ENCODE results near the gene TTC13. TPM values are rescaled to one million over a fixed set of nuclear protein-coding genes. Genes with fewer than 3 reads are reported as not detected.

Gene TTC13
- total and polyA plus RNA-seq, 10 of the 15 experiments (the other 5 are each of a cell fraction or from before 2014, with no cell fraction given), result 5.8 to 30.8 (median 18.5) TPM

DNA sequence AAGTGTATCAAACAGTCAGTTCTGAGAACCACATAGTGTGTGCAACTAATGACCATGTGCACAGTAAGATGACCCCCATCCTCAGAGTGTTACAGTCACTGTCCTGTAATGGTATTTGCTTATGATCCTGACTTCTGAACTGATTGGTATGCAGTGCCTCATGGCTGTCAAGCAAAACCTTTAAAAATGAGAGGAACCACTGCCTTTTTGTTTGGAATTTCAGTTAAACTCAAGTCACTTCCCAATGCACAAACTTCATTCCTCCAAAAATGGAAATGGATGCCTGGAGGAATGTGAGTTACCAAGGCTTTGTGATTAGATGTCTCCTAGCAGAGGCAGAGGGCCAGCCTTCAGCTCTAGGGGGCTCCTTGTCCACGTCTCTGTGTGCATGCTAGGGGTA lies 120.8 kb downstream of the TTC13 start (continued):
- TF ChIP-seq, protein P1, sequence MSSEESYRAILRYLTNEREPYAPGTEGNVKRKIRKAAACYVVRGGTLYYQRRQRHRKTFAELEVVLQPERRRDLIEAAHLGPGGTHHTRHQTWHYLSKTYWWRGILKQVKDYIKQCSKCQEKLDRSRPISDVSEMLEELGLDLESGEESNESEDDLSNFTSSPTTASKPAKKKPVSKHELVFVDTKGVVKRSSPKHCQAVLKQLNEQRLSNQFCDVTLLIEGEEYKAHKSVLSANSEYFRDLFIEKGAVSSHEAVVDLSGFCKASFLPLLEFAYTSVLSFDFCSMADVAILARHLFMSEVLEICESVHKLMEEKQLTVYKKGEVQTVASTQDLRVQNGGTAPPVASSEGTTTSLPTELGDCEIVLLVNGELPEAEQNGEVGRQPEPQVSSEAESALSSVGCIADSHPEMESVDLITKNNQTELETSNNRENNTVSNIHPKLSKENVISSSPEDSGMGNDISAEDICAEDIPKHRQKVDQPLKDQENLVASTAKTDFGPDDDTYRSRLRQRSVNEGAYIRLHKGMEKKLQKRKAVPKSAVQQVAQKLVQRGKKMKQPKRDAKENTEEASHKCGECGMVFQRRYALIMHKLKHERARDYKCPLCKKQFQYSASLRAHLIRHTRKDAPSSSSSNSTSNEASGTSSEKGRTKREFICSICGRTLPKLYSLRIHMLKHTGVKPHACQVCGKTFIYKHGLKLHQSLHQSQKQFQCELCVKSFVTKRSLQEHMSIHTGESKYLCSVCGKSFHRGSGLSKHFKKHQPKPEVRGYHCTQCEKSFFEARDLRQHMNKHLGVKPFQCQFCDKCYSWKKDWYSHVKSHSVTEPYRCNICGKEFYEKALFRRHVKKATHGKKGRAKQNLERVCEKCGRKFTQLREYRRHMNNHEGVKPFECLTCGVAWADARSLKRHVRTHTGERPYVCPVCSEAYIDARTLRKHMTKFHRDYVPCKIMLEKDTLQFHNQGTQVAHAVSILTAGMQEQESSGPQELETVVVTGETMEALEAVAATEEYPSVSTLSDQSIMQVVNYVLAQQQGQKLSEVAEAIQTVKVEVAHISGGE (CRISPR knock-in tag; IDR thresholded peaks at IDR 0.05), result no peak

DNA sequence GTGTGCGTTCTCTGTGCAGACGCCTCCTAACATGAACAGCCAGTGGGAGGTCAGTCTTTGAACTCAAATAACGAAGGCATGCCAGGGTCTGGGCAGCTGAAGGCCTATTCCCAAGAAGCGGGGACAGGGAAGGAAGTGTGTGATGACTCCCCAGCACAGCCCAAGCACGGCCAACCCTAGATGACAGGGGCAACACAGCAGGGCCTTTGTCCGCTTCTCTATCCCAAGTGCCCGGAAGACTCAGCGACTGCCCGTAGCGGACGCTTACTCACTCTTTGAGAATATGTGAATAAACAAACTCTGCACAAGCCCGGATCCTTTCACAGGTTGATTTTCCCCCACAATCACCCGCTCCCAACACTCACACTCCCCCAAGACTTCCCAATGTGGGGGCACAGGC lies 121.6 kb downstream of the TTC13 start:
- in situ Hi-C loops (cut with MboI) (no loop called here), intact Hi-C loops (cut with micrococcal nuclease; ENCODE audit: unreplicated experiment) (no loop called here)
- Histone ChIP-seq H3K9ac (ENCODE audit: control insufficient read depth, insufficient read depth, low read length) (no peak overlapping the region), H4K20me1 (ENCODE audit: control insufficient read depth, insufficient read depth) (no peaks in the 10 kb centered on the region), H3K4me3 (no peak overlapping the region), H3K4me2 (ENCODE audit: control insufficient read depth, insufficient read depth) (no peak overlapping the region), H3K27me3 (replicated peaks in 1 of 2; ENCODE audit: control insufficient read depth in 2 of 2, insufficient read depth in 2 of 2, low read length in 1 of 2) (no peaks in the 10 kb centered on the region), H3K4me1 (ENCODE audit: control insufficient read depth, insufficient read depth, low read length) (no peaks in the 10 kb centered on the region), H3K27ac (ENCODE audit: control insufficient read depth, insufficient read depth) (no peak overlapping the region), H2AFZ (ENCODE audit: control insufficient read depth, low read depth, low read length) (no peak overlapping the region), H3K9me3 (replicated peaks; ENCODE audit: control insufficient read depth, insufficient read depth, low read length) (no peaks in the 10 kb centered on the region), H3K79me2 (ENCODE audit: control insufficient read depth, insufficient read depth, low read length) (no peaks in the 10 kb centered on the region), H3K36me3 (ENCODE audit: control insufficient read depth in 2 of 2, insufficient read depth in 2 of 2, low read length in 1 of 2) (no peaks in the 10 kb centered on the region)
- SMC1A ChIA-PET (ENCODE audit: uncharacterized antibody, unreplicated experiment), result no interaction called here
- POLR2A ChIA-PET, result no interaction called here
- CTCF ChIA-PET, result no interaction called here
- no peak for DNase-seq (ENCODE audit: low read depth, low spot score)
- no TSS peak for BruUV-seq (replicated peaks)
- 78% methylated on average over 13 of the region's 13 CpGs for WGBS (ENCODE audit: insufficient coverage, insufficient replicate concordance, low lambda C conversion rate, missing lambda C conversion rate)
- no peak for ATAC-seq
- RAD21 ChIA-PET (ENCODE audit: unreplicated experiment), result no interaction called here
- no peak for FAIRE-seq
- TF ChIP-seq ELK1 (IDR thresholded peaks at IDR 0.05; ENCODE audit: low read depth, low read length), result no peak
- TF ChIP-seq USF2 (IDR thresholded peaks at IDR 0.05; ENCODE audit: borderline replicate concordance, low read depth, low read length), result no peak
- TF ChIP-seq RELB (IDR thresholded peaks at IDR 0.05; ENCODE audit: low read depth), result no peak
- TF ChIP-seq ZNF274 (IDR thresholded peaks at IDR 0.05; ENCODE audit: insufficient read depth, insufficient read length), result no peak
- TF ChIP-seq SP1 (IDR thresholded peaks at IDR 0.05; ENCODE audit: low read depth, low read length), result no peak
- TF ChIP-seq, protein P2, sequence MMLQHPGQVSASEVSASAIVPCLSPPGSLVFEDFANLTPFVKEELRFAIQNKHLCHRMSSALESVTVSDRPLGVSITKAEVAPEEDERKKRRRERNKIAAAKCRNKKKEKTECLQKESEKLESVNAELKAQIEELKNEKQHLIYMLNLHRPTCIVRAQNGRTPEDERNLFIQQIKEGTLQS (IDR thresholded peaks at IDR 0.05; ENCODE audit: borderline replicate concordance, extremely low read depth, low read depth, low read length), result no peak
- no peak for TF ChIP-seq BCL3 (IDR thresholded peaks at IDR 0.05; ENCODE audit: borderline replicate concordance, insufficient read depth, low read depth, low read length, poor library complexity, severe bottlenecking)
- no peak for TF ChIP-seq NR2C2 (IDR thresholded peaks at IDR 0.05; ENCODE audit: borderline replicate concordance, control insufficient read depth, insufficient read length, low read depth)
- TF ChIP-seq HCFC1 (IDR thresholded peaks at IDR 0.05; ENCODE audit: low read length), result no peak

All from GM12878 (cell line).